ENCODE data around the gene UBE2I.
A peak's percentile ranks its signal among the peaks of the same experiment; 100 is the strongest.

The UBE2I gene

DNA sequence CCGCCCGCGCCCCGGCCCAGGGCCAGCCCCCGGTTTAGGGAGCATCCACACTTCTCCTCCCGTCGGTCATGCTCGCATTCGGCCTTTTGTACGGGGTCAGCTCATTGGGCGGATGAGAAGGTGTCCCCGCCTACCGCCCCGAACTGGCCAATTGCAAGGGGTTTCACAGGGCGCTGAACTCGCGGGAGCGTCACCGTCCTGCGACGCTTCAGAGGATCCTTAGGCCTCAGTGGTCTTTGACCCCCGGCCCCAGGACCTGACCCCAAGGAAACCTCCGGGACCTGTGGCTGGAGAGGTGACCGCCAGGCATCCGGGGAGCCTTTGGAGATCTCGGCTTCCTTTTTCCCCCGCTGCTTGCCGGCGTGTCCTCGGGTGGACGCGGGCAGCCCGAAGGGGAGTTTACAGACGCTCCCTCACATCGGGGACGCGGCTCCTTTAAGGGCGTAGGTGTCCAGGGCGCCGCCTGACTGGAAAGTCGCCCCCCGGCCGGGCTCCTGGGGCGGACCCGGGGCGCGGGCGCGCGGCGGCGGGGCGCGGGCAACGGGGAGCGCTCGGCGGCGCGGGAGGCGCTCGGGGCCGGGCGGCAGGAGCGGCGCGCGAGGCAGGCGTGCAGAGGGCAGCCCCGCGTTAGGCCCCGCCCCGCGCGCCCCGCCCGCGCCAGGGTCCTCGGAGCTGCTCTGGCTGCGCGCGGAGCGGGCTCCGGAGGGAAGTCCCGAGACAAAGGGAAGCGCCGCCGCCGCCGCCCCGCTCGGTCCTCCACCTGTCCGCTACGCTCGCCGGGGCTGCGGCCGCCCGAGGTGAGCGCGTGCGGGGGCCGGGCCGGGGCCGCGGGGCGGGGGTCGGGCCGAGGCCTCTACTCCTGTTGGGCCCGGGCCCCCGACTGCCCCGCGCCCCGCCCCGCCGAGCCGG, at the start of gene UBE2I:
UBE2I (plus strand) TSS at position 660 of the 909 bp plus-strand sequence. CDS start 4,395 bp downstream, outside the sequence.
- TF ChIP-seq, protein P1, sequence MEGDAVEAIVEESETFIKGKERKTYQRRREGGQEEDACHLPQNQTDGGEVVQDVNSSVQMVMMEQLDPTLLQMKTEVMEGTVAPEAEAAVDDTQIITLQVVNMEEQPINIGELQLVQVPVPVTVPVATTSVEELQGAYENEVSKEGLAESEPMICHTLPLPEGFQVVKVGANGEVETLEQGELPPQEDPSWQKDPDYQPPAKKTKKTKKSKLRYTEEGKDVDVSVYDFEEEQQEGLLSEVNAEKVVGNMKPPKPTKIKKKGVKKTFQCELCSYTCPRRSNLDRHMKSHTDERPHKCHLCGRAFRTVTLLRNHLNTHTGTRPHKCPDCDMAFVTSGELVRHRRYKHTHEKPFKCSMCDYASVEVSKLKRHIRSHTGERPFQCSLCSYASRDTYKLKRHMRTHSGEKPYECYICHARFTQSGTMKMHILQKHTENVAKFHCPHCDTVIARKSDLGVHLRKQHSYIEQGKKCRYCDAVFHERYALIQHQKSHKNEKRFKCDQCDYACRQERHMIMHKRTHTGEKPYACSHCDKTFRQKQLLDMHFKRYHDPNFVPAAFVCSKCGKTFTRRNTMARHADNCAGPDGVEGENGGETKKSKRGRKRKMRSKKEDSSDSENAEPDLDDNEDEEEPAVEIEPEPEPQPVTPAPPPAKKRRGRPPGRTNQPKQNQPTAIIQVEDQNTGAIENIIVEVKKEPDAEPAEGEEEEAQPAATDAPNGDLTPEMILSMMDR (IDR thresholded peaks at IDR 0.05; ENCODE audit: low read depth, low read length), result no peak
- peak; percentile 95 for DNase-seq (ENCODE audit: extremely low read depth, low read depth)

DNA sequence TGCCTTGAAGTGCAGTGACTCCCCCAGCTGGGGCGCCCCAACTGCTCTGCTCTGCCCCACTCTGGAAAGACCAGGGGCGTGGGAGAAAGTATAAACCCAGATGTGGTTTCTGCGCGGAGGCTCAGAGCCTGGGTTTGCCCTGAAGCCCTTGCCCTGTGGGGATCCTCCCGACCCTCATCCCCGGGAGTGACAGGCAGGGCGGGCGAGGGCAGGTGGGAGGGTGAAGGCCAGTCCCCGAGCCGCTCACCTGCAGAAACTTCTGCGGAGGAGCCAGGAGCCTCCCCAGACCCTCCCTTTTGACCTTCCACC, 49.7 kb upstream of the UBE2I start:
- TF ChIP-seq, protein P1 (IDR thresholded peaks at IDR 0.05; ENCODE audit: low read depth, low read length), result no peak
- DNase-seq (ENCODE audit: extremely low read depth, low read depth), result no peak

DNA sequence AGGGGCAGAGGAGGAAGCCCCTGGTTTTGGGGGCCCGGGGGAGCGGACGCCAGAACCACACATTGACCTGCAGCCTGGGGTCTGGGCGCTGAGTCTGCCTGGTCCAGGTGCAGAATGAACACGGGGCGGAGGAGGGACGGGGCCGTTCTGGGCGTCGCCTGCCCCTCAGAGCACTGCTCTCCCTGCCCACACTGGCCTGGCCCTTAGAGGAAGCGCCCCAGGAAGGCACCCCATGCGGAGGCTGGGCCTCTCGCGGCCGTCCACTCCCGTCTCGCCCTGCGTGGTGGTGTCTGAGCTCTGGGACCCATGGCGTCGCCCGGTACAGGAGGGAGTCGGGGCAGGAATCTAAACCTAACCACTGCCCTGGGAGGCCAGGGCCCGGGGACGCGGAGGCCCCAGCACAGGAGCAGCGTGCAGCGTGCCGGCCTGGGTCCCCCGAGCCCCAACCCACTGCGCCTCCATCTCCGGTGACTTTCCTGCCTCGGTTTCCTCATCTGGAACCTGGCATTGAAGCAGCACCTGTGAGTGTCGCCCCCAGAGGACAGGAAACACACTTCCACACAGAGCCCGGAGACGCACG, 49.2 kb upstream of the UBE2I start:
- DNase-seq (ENCODE audit: extremely low read depth, low read depth), result no peak
- TF ChIP-seq, protein P1 (IDR thresholded peaks at IDR 0.05; ENCODE audit: low read depth, low read length), result no peak

DNA sequence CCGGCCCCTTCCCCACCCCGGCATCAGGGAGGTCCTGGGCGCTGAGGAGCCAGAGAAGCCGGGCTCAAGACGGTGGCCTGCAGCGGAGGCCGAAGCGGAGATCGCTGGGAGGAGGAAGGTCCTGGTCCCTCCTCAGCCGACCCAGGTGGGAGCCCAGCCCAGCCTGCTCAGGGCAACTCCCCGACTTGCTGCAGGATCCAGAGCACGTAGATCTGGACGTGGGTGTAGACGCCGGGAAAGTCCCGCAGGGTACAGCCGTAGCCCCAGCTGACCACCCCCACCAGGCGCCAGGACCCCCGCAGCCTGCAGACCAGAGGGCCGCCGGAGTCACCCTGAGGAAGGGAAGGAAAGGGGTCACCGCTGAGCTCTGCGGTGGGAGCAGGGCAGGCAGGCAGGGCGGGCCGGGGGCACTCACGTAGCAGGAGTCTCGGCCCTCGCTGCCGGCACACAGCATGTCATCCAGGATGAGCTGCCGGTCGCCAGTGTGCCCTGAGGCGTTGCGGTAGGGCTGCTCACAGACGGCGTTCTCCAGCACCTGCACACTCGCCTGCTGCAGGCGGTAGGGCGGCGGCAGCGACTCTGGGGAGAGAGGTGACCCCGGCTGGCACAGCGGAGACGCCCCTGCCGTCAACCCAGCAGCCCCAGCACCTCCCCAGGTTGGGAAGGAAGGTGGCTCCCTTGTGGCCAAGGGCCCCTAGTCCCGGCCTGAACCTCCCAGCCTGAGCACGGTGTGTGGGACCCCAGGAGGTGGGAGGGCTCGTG, 48.1 kb upstream of the UBE2I start:
- DNase-seq (ENCODE audit: extremely low read depth, low read depth), result no peak
- TF ChIP-seq, protein P1 (IDR thresholded peaks at IDR 0.05; ENCODE audit: low read depth, low read length), result no peak

DNA sequence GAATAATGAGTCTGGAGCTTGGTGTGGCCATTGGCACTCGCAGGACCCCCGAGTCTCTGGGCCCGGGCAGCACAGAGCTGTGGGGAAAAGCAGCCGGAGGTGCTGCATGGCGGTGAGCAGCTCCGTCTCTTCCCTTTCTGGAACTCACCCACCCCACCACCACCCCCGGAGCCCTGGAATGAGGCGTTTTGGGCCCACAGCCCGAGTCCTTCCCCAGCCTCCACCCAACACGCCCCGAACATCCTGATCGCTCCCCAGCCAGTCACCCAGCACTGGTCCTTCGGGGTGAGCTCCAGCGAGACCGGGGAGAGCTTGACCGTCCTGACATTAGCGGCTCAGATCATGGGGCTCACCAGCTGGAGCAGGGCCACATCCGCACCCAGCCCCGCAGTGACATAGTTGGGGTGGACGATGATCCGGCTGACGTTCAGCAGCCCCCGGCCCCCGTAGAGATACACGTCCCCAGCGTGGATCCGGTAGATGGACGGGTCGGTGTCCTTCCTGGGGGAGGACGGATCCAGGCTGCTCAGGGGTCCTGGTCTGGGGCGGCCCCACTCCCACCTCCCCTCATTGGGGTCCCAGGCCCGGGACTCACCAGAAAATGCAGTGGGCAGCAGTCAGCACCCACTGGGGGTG, 47.1 kb upstream of the UBE2I start:
- no peak for DNase-seq (ENCODE audit: extremely low read depth, low read depth)
- TF ChIP-seq, protein P1 (IDR thresholded peaks at IDR 0.05; ENCODE audit: low read depth, low read length), result no peak

DNA sequence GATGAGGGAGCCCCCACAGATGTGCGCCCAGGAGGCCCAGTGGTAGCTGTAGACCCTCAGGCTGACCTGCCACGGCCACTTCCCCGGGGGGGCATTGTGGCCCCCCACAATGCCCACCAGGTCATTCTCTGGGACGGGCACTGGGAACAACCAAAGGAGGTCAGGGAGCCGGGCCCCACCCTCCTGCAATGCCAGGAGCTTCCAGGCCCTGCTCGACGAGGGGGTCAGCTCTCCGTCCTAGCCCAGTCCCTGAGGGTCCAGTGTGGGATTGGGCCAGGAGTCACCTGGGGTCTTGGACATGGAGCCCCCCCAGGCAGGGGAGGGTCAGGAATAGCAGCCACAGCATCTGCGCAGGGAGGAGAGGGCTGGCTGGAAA, 46.6 kb upstream of the UBE2I start:
- DNase-seq (ENCODE audit: extremely low read depth, low read depth), result no peak
- TF ChIP-seq, protein P1 (IDR thresholded peaks at IDR 0.05; ENCODE audit: low read depth, low read length), result no peak

All from AG09319 (cell line).